Stimulated activated CD4-positive, alpha-beta T cell treated with anti-CD3 and anti-CD28 coated beads, Interleukin-4, amount 100 ng/mL, for 24 hours (primary cell): ENCODE data around the gene MMD.
"Not testable (repeated sequence)": the region's sequence is repeated elsewhere in the genome, so short reads cannot be mapped to it uniquely, and the experiment has no call there.

Experiments
- DNase-seq: peaks from one replicate; pipeline ENCODE4 v3.0.0-alpha.2; 2020

The MMD gene

GRCh38 chr17:55391244-55391757, 30.3 kb downstream of the MMD start:
- DNase-seq, result no peak

- no peak for DNase-seq
These were observed 31.2 kb downstream of the MMD start for GRCh38 chr17:55390364-55390977.

- not testable (repeated sequence) for DNase-seq
These were observed 31.9 kb downstream of the MMD start for GRCh38 chr17:55389715-55390114.

- no peak for DNase-seq
These were observed 32.8 kb downstream of the MMD start for GRCh38 chr17:55388842-55389241.

GRCh38 chr17:55386796-55387332, 34.8 kb downstream of the MMD start:
- no peak for DNase-seq

- DNase-seq, result no peak
These were observed 36.9 kb downstream of the MMD start for GRCh38 chr17:55384643-55385232.

GRCh38 chr17:55383771-55384642, 37.6 kb downstream of the MMD start:
- no peak for DNase-seq

- DNase-seq, result no peak
These were observed 40.4 kb downstream of the MMD start for GRCh38 chr17:55381017-55381770.

- DNase-seq, result no peak
These were observed 43.9 kb downstream of the MMD start for GRCh38 chr17:55377671-55378275.

GRCh38 chr17:55368706-55369105, 52.9 kb downstream of the MMD start:
- DNase-seq, result no peak

GRCh38 chr17:55366020-55366481, 55.6 kb downstream of the MMD start:
- no peak for DNase-seq

- no peak for DNase-seq
These were observed 58.6 kb downstream of the MMD start for GRCh38 chr17:55363033-55363432.

GRCh38 chr17:55360971-55361370, 60.7 kb downstream of the MMD start:
- DNase-seq, result no peak

- peak; percentile 76 for DNase-seq
These were observed 65.0 kb downstream of the MMD start for GRCh38 chr17:55356434-55357328.

GRCh38 chr17:55354941-55355340, 66.7 kb downstream of the MMD start:
- DNase-seq, result no peak

GRCh38 chr17:55354010-55354409, 67.6 kb downstream of the MMD start:
- DNase-seq, result no peak

- no peak for DNase-seq
These were observed 70.4 kb downstream of the MMD start for GRCh38 chr17:55351226-55351625.

GRCh38 chr17:55350825-55351205, 70.8 kb downstream of the MMD start:
- DNase-seq, result no peak

GRCh38 chr17:55348749-55349354, 72.8 kb downstream of the MMD start:
- DNase-seq, result peak; percentile 37

- no peak for DNase-seq
These were observed 74.3 kb downstream of the MMD start for GRCh38 chr17:55347341-55347740.

GRCh38 chr17:55346658-55347057, 75.0 kb downstream of the MMD start:
- no peak for DNase-seq
